ENCODE measurements around the gene PRKAA1. TPM values are rescaled to one million over a fixed set of nuclear protein-coding genes. Genes with fewer than 3 reads are reported as not detected.
"Not testable (repeated sequence)": the region's sequence is repeated elsewhere in the genome, so short reads cannot be mapped to it uniquely, and the experiment has no call there.

Gene PRKAA1
- polyA plus RNA-seq, 4 donors = 64.4 to 90.5 (median 85.4) TPM

- no peak for DNase-seq (ENCODE audit: low read depth in 4 of 4, low spot score in 3 of 4)
These were observed 62.6 kb downstream of the PRKAA1 start for GRCh38 chr5:40735609-40736008.

- DNase-seq (ENCODE audit: low read depth in 4 of 4, low spot score in 3 of 4) = no peak
These were observed 63.2 kb downstream of the PRKAA1 start for GRCh38 chr5:40734986-40735385.

- DNase-seq (ENCODE audit: low read depth in 4 of 4, low spot score in 3 of 4) = no peak
These were observed 64.2 kb downstream of the PRKAA1 start for GRCh38 chr5:40733879-40734563.

GRCh38 chr5:40733434-40733833 lies 64.7 kb downstream of the PRKAA1 start:
- DNase-seq (ENCODE audit: low read depth in 4 of 4, low spot score in 3 of 4) = no peak

- not testable (repeated sequence) for DNase-seq (ENCODE audit: low read depth in 4 of 4, low spot score in 3 of 4)
These were observed 75.7 kb downstream of the PRKAA1 start for GRCh38 chr5:40722497-40722911.

GRCh38 chr5:40720069-40720468 lies 78.1 kb downstream of the PRKAA1 start:
- no peak for DNase-seq (ENCODE audit: low read depth in 4 of 4, low spot score in 3 of 4)

GRCh38 chr5:40717281-40717680 lies 80.9 kb downstream of the PRKAA1 start:
- no peak for DNase-seq (ENCODE audit: low read depth in 4 of 4, low spot score in 3 of 4)

- no peak for DNase-seq (ENCODE audit: low read depth in 4 of 4, low spot score in 3 of 4)
These were observed 81.6 kb downstream of the PRKAA1 start for GRCh38 chr5:40716590-40716989.

- DNase-seq (ENCODE audit: low read depth in 4 of 4, low spot score in 3 of 4) = no peak
These were observed 82.2 kb downstream of the PRKAA1 start for GRCh38 chr5:40716000-40716399.

GRCh38 chr5:40714001-40714400 lies 84.2 kb downstream of the PRKAA1 start:
- DNase-seq (ENCODE audit: low read depth in 4 of 4, low spot score in 3 of 4) = no peak

- not testable (repeated sequence) for DNase-seq (ENCODE audit: low read depth in 4 of 4, low spot score in 3 of 4)
These were observed 87.6 kb downstream of the PRKAA1 start for GRCh38 chr5:40710575-40710974.

Other genes starting within 250 kb of the PRKAA1 start
- gene PTGER4, start 118.5 kb downstream of the PRKAA1 start, polyA plus RNA-seq (ENCODE audit: insufficient read length in 4 of 4) = 10 to 100 TPM; 10.5 to 16.5 (median 12.5) TPM
- 10 to 100 TPM; 29.8 to 38.0 (median 36.3) TPM for gene TTC33, start 42.4 kb downstream of the PRKAA1 start, polyA plus RNA-seq (ENCODE audit: insufficient read length in 4 of 4)
- gene RPL37, start 36.8 kb upstream of the PRKAA1 start, polyA plus RNA-seq (ENCODE audit: insufficient read length in 4 of 4) = 1,000 to 10,000 TPM; 1,601 to 2,005 (median 1,744) TPM
- gene CARD6, start 43.0 kb upstream of the PRKAA1 start, polyA plus RNA-seq (ENCODE audit: insufficient read length in 4 of 4) = 1 to 10 TPM; 2.5 to 3.8 (median 3.3) TPM
- 100 to 1,000 TPM; 130 to 218 (median 195) TPM for gene C7, start 111.1 kb upstream of the PRKAA1 start, polyA plus RNA-seq (ENCODE audit: insufficient read length in 4 of 4)

Measured in right renal pelvis (tissue), 4 donors.